Pancreas (tissue), 10 donors: ENCODE results near the gene GTPBP3. TPM values are rescaled to one million over a fixed set of nuclear protein-coding genes. Genes with fewer than 3 reads are reported as not detected.

Source experiments
- ATAC-seq, 4 donors: fragments of 200-7000 bp; cut with Tn5 transposase; one replicate each; pipeline versions ENCODE4 v1.8.0 to v1.9.1; 2020; ENCODE audit warnings: mild to moderate bottlenecking in 4 of 4, moderate library complexity in 4 of 4
- DNase-seq, 6 donors: peaks; one replicate each; pipeline ENCODE4 v3.0.0-alpha.2; 2020
- FAIRE-seq: peaks from 2 replicates; lab custom pipeline; 2012; peaks lifted over from hg19 to GRCh38; lab: Jason Lieb, UNC
- H3K27ac ChIP-seq, 4 donors: fragments of 200-600 bp; sonication (generic); 1 replicate in 3 of 4; 2 replicates in 1 of 4; pipeline versions ENCODE4 v1.5.0 to v1.8.0; 2020
- H3K27me3 ChIP-seq, 4 donors: fragments of 200-600 bp; one replicate each; pipeline ENCODE4 v1.8.0; 2021
- H3K36me3 ChIP-seq, 3 donors: fragments of 200-600 bp; sonication (generic) in 1 of 3; one replicate each; pipeline versions ENCODE4 v1.5.0 to v1.8.0; 2020 to 2021
- H3K4me1 ChIP-seq, 3 donors: fragments of 200-600 bp; one replicate each; pipeline ENCODE4 v1.8.0; 2021
- H3K4me3 ChIP-seq, 4 donors: fragments of 200-600 bp; sonication (generic) in 2 of 4; one replicate each; pipeline versions ENCODE4 v1.5.0 to v1.8.0; 2020 to 2021
- H3K9me3 ChIP-seq, 4 donors: fragments of 200-600 bp; one replicate each; pipeline ENCODE4 v1.8.0; 2021
- WGBS, 2 donors: extraction: QIAGEN DNeasy Blood & Tissue Kit; methylation state at CpG; one replicate each; pipeline ENCODE4 v1.1.7; 2013; 5-methylcytosine and 5-hydroxymethylcytosine counted together
- intact Hi-C, 3 donors: fragments of 100-400 bp; cut with DNase I; formaldehyde crosslinking; loops; one replicate each; pipeline versions ENCODE4 v1.11.1 to v1.14.2; 2022
- polyA plus RNA-seq, 2 donors: library from polyadenylated mRNA; stranded (reverse); fragments of 200-250 nt; gene quantifications; one replicate each; pipeline ENCODE4 v1.2.3, GENCODE V29; 2013
- total RNA-seq, 6 donors: library from RNA; stranded (reverse); fragmentation: NEBNext Ultra II Directional in 4 of 6; extraction: Animal tissue kit (Norgen Biotek cat#: 25700) in 4 of 6; gene quantifications; one replicate each; pipeline versions ENCODE4 v1.2.1 to v1.2.4, GENCODE V29; 2021 to 2023
- TF ChIP-seq, protein P1 (sequence below), 4 donors: fragments of 200-600 bp; sonication (generic) in 3 of 4; IDR thresholded peaks; one replicate each; pipeline versions ENCODE4 v1.5.0 to v1.8.0; 2021; ENCODE audit warnings: antibody characterized with exemption in 4 of 4
- donor health status: healthy with polysubstance abuse.
- donor health status: DM: no; HTN: no; CAD: no; lungs with moderate emphysema.
- donor health status: DM: no; HTN: no; CAD: no.
- donor health status: control.
- donor health status: control.
- donor health status: Bipolar disorder and iron deficiency.
- donor health status: DM: yes; HTN: yes; CAD: no.
- donor health status: DM: no; HTN: no; CAD: no.
- donor health status: DM: no; HTN: no; CAD: no.
- donor health status: DM: yes; HTN: yes; CAD: no.

The GTPBP3 gene
- total and polyA plus RNA-seq, 8 donors, result 9.1 to 28.2 (median 12.7) TPM

DNA sequence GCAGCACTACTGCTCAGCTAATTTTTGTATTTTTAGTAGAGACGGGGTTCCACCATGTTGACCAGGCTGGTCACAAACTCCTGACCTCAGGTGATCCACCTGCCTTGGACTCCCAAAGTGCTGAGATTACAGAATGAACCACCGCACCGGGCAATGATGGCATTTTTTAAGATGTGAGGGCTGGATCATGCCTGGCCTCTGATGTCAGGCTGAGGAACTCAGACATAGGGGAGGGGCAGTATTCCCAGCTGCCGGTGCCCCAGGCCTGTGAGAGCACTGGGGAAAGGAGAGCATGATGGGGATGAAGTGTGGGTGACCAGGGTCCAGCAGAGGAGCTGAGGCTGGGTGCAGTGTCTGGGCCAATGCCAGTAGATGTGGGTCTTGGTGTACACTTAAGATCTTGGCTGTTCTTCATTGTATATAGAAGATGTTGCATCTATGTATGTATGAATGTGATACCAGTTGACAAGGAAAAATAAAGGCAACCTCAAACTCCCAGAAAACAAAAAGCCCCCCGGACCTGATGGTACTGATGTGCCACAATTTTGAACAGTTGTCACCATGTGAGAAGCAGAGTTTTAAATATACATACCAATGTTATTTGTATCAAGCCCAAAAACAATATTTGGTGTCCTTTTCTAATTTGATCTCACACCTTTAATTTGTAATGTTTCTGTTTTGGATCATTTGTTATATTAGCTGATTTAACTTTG lies 43.2 kb downstream of the GTPBP3 start:
- DNase-seq (no peak), ATAC-seq (no peak), FAIRE-seq (no peak)
- TF ChIP-seq, protein P1, sequence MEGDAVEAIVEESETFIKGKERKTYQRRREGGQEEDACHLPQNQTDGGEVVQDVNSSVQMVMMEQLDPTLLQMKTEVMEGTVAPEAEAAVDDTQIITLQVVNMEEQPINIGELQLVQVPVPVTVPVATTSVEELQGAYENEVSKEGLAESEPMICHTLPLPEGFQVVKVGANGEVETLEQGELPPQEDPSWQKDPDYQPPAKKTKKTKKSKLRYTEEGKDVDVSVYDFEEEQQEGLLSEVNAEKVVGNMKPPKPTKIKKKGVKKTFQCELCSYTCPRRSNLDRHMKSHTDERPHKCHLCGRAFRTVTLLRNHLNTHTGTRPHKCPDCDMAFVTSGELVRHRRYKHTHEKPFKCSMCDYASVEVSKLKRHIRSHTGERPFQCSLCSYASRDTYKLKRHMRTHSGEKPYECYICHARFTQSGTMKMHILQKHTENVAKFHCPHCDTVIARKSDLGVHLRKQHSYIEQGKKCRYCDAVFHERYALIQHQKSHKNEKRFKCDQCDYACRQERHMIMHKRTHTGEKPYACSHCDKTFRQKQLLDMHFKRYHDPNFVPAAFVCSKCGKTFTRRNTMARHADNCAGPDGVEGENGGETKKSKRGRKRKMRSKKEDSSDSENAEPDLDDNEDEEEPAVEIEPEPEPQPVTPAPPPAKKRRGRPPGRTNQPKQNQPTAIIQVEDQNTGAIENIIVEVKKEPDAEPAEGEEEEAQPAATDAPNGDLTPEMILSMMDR (IDR thresholded peaks at IDR 0.05), result no peak
- Histone ChIP-seq H3K27ac (no peak overlapping the region), H3K4me1 (no peaks in the 10 kb centered on the region), H3K36me3 (no peaks in the 10 kb centered on the region), H3K27me3 (no peaks in the 10 kb centered on the region), H3K9me3 (no peaks in the 10 kb centered on the region), H3K4me3 (no peak overlapping the region)
- intact Hi-C loops, result no loop called here
- WGBS, 2 donors, result 88 to 95% methylated on average over 5 of the region's 5 CpGs

DNA sequence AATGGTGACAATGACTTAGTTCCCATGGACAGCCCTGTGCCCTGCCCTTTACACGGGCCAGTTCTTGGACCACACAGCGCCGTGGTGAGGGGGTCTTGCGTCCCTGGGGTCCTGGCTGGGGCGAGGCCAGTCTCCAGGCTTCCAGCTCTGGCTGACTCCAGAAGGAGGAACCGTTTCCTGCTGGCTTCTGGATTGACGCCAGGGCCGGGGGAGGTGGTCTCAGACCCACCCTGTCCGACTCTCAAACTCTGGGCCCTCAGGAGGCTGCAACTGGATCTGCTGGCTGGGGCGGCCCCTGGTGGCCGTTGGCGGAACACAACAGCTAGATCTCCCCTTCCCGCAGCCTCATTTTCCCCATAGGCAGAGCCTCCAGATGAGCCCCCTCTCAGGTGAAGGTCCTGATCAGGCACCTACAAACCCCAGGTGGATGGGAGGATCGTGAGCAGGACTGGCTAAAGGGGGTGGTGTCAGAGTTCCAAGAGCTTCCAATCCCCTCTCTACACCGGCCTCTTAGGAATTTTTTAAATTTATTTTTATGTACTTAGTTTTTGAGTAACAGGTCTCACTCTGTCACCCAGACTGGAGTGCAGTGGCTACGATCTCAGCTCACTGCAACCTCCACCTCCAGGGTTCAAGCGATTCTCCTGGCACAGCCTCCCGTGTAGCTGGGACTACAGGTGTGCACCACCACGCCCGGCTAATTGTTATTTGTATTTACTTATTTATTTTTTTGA lies 48.7 kb downstream of the GTPBP3 start:
- intact Hi-C loops, result no loop called here
- Histone ChIP-seq H3K4me3 (no peak overlapping the region), H3K27me3 (no peaks in the 10 kb centered on the region), H3K9me3 (no peaks in the 10 kb centered on the region), H3K27ac (no peak overlapping the region), H3K4me1 (peaks cover 0 to under 1% (median 0%) of the 10 kb centered on the region in 3 donors), H3K36me3 (no peaks in the 10 kb centered on the region)
- no peak for FAIRE-seq
- ATAC-seq, result peak in 3 of 4 donors; percentile 66 to 71 (median 66)
- TF ChIP-seq, protein P1 (IDR thresholded peaks at IDR 0.05), result peak; percentile 76 to 92 (median 77)
- DNase-seq, result peak in 5 of 6 donors; percentile 22 to 81 (median 68)
- WGBS, 2 donors, result 33% methylated on average over 20 of the region's 20 CpGs

DNA sequence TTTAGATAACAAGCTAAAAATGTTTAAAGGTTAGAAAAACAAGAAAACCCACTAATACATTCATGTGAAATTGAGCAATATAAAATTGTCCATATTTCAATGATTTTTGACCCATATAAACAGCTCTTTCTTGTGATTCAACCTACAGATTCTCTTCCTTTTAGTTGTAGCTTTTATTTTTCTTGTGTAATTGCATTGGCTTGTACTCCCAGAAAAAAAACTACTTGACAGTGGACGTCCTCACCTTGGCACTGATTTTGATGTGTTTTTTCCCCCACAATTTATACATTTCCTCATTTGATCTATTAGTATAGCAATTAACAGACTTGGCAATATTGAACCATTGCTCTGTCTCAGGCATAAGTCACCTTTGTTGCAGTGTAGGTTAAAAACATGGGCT lies 51.9 kb downstream of the GTPBP3 start:
- WGBS, 2 donors, result 15 to 16% methylated on average over 1 of the region's 1 CpG
- FAIRE-seq, result no peak

DNA sequence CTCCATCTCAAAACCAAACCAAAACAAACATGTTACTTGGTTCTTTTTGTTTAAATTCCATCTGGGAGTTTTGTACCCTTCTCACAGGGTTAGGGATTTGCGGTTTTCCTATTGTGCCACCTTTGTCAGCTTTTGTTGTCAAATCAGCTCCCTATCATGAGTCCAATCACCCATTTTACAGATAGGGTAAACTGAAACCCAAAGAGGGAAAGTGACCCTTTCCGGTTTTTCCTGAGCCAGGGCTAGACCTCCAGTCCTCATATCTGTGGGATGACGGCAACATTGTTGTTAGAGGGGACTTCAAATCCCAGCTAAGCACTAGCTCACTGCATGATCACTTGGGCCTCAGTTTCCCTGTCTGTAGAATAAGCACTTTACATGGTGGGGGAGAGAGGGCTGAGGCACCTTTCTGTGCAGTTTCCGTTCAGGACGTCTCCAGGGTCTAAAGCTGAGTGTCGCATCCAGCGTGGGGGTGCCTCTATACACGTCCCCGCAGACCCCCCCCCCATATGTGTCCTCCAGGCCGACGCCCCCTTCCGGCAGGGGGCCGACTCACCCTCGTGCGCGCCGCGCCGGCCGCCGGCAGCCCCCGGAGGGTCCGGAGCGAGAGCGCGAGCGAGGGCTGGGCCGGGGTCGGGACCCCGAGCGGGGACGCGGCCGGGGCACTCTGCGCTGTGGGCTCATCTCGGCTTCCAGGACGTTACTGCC lies 52.8 kb downstream of the GTPBP3 start:
- Histone ChIP-seq H3K27ac (no peak overlapping the region), H3K9me3 (no peaks in the 10 kb centered on the region), H3K4me3 (peak overlapping the region in 2 of 4 donors; percentile 17 to 40), H3K27me3 (peaks cover 0 to 4% (median 0%) of the 10 kb centered on the region in 4 donors), H3K36me3 (no peaks in the 10 kb centered on the region), H3K4me1 (peaks cover 0 to 7% (median 6%) of the 10 kb centered on the region in 3 donors)
- intact Hi-C loops, result no loop called here
- FAIRE-seq, result no peak
- TF ChIP-seq, protein P1 (IDR thresholded peaks at IDR 0.05), result no peak
- no peak for ATAC-seq
- WGBS, 2 donors, result 9 to 11% methylated on average over 34 to 37 of the region's 37 CpGs
- DNase-seq, result peak in 1 of 6 donors; percentile 55

More for the DNA sequence above, 51.9 kb downstream of the GTPBP3 start:
- Histone ChIP-seq H3K27ac (no peak overlapping the region), H3K36me3 (no peaks in the 10 kb centered on the region), H3K9me3 (no peaks in the 10 kb centered on the region), H3K27me3 (peaks cover 0 to 4% (median 0%) of the 10 kb centered on the region in 4 donors), H3K4me3 (no peak overlapping the region), H3K4me1 (peaks cover 0 to 7% (median 6%) of the 10 kb centered on the region in 3 donors)
- DNase-seq (no peak), ATAC-seq (no peak)
- TF ChIP-seq, protein P1 (IDR thresholded peaks at IDR 0.05), result no peak
- intact Hi-C loops, result no loop called here
